HG03520 (cell line): ENCODE results near the gene SMARCB1.

Experiments used
- ATAC-seq: cut with Tn5 transposase; IDR thresholded peaks from one replicate; pipeline ENCODE4 v1.9.1; 2021; ENCODE audit warnings: mild to moderate bottlenecking, moderate library complexity; ENCODE audit not compliant: unreplicated experiment

Gene SMARCB1

DNA sequence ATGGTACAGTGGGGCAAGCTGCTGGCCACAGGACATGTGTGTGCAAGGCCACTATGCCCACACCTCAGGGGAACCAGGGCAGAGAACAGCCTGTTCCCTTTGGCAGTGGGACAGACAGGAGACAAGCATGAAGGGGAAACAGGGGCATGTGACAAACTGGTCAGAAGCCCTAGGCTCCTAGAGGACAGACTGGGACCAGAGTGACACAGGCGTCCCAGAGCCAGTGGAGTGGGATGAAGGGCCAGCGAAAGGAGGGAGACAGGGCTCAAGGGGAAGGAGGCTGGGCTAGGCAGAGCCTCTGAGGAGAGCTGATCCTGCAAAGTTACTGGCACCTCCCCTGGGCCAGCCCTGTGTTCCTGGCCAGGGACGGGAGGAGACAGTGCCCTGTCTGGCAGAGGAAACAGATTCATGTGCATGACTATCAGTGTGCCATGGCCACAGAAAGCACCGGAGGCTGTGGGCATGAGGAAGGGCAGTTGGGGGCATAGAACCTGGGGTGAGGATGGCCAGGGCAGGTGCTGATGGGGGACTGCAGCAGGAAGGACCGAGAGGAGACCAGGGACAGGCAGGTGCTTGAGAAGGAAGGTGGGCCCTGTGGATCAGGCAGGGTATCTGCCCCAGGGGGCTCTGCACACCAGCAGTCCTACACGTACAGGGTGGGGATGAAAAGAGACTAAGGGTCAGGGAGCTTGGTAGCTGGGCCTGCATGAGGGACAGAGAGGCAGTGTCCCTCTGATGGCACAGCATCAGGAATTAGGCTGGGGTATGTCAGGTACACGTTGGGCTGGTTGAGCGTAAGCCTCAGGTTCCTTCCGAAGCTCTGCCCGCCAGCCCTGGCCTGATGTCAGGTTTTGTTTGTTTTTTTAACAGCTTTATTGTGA is 42.3 kb downstream of the SMARCB1 start:
- no peak for ATAC-seq

DNA sequence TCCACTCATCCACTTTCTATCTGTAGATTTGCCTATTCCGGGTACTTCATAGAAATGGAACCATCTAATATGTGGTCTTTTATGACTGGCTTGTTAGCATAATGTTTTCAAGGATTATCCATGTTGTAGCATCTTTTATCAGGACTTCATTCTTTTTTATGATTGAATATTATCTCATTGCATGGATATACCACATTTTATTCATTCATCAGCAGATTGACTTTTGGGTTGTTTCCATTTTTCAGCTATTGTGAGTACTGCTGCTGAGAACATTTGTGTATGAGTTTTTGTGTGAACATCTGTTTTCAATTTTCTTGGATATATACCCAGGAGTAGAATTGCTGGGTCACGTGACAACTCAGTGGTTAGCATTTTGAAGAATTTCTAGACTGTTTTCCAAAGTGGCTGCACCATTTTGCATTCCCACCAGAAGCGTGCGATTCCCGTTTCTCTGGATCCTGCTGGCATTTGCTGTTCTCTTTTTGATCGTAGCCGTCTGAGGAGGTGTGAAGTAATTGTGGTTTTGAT is 43.1 kb downstream of the SMARCB1 start:
- ATAC-seq, result no peak

GRCh38 chr22:23831261-23831660 is 44.5 kb downstream of the SMARCB1 start:
- ATAC-seq, result no peak

DNA sequence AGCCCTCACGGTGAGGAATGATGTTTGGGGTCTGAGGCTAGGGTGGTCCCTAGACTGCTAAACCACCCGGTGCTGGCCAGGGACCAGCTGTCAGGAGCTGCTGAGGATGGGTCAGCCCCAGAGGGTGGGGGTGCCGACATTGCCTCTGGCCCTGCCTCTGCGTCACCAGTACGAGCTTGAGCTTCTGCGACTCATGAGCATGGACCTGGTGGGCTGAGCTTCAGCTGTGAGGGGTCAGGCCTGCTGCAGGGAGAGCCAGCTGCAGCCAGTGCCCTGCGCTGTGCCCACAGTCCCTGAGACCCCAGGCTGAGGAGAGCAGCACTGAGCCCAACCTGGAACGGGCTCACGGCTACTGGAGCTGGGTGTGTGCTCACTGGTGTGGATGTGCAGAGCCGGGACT is 45.0 kb downstream of the SMARCB1 start:
- ATAC-seq, result no peak

GRCh38 chr22:23832226-23833016 is 45.7 kb downstream of the SMARCB1 start:
- no peak for ATAC-seq

DNA sequence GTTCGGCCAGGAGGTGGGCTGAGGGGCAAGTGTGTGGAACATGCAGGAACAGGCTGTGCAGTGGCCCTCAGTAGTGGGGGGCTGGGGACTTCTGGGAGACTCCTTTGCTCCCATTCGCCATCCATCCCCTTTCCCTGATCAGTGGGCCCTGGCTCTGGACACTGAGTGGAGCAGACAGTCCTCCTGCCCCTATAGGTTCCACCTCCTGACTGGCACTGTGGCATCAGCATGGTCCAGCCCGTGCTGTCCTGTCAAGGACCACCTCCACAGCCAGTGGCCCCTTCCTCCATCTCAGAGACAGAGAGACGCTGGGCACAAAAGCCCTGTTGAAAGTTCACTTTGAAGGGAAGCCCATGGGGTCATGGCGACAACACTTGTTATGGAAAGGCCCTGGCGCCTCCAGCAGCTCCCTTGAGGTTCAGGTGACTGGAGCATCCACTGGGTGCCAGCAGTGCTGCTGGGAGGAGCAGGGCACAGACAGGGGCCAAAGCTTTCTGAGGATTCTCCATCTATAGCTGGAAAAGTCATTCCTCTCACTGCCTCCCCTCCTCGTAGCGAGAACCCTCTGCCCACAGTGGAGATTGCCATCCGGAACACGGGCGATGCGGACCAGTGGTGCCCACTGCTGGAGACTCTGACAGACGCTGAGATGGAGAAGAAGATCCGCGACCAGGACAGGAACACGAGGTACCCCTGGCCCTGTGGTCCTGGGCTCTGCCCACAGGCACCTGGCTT is 46.4 kb downstream of the SMARCB1 start:
- no peak for ATAC-seq

DNA sequence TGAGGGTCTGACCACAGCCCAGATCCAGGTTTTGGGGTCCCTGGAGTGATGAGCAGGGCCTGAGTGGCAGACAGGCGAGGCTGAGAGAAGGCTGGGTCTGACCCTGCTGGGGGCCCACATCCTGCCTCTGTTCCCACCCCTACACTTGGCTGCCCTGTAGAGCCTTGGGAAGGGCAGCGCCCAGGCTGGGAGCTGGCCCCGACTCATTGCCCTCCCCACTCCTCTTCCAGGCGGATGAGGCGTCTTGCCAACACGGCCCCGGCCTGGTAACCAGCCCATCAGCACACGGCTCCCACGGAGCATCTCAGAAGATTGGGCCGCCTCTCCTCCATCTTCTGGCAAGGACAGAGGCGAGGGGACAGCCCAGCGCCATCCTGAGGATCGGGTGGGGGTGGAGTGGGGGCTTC is 47.1 kb downstream of the SMARCB1 start:
- ATAC-seq, result no peak

- no peak for ATAC-seq
These were observed 47.6 kb downstream of the SMARCB1 start for GRCh38 chr22:23834406-23834792.

DNA sequence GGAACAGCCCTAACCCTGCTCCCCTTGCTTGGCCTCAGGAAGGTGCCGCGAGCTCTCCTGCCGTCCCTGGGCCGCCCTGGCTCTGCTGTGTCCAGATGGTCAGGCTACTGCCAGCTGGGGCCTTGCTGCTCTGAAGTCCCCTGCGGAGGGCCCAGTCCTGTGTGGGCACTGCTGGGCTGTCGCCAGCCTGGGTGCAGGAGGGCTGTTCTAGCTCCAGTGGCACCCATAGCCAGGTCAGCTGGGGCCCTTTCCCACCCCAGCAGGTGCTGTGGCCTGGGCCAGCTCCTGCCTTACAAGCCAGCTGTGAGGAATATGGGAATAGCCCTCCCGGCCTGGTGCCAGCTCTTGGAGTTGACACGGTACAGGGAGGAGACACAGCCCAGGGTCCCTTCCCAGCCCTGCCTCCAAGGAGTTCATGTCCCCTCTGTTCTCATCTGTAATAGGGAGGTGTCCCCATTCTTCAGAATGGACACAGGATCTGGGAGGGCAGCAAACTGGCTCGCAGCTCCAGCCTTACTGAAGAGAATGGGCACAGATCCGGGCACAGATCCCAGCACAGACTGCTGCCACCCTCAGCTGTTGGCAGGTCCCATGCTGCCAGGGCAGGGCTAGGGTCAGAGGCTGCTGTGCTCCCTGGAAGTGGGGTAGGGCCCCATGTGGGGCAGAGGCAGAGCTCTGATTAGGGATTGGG is 48.2 kb downstream of the SMARCB1 start:
- ATAC-seq, result no peak

GRCh38 chr22:23835484-23836144 is 48.8 kb downstream of the SMARCB1 start:
- ATAC-seq, result no peak

DNA sequence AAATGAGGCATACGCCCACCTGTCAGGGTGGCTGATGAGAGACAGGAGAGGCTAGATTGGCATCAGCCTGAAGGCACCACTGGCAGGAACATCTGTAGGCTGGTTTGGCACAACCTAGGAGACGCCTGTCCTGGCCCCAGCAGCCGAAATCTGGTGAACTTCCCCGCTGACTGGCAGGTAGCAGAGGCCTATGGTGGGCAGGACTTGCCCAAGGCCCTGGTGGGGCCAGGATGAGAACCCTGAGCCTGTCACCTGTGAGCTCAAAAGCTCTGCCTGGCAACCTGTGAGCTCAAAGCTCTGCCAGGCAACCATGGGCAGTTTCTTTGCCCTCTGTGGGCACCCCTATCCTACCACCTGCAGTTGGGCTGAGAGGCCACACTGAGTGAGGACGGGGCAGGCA is 49.5 kb downstream of the SMARCB1 start:
- no peak for ATAC-seq

- no peak for ATAC-seq
These were observed 50.1 kb downstream of the SMARCB1 start for GRCh38 chr22:23836692-23837495.

GRCh38 chr22:23837496-23837859 is 50.7 kb downstream of the SMARCB1 start:
- ATAC-seq, result no peak

GRCh38 chr22:23837911-23838680 is 51.3 kb downstream of the SMARCB1 start:
- no peak for ATAC-seq

DNA sequence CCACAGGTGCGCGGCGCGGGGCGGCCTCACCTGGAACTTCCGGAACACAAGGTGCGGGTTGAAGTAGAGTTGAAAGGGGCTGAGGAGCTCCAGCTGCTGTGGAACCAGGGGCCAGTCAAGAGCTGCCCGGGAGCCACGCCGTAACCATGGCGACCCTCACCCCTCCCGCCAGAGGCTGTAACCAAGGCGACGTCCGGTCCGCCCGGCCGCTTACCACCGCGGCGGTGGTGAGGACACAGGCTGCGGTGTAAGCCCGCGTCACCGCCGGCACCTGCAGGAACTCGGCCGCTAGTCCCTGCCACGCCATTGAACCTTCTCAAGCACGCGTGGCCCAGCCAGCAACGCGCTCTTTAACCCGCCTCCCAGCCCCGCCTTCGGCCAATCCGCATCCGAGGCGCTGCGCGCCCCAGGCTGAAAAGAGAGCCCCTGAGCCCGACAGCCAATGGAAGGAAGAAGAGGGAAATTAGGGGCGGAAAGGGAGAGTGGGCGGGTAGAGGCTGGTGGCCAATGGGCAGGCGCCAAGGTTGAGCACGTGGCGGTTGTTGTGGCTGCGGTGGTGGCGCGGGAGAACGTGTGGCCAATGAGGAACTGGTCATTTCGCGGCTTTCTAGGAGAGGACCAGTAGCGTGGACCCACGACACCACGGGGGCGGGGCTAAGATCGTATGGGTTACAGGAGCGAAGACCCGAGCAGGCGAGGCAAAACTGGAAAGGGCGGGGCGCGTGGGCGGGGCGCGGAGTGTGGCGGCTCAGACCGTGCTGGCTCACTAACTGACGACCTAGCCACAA is 52.1 kb downstream of the SMARCB1 start, which contains the start of gene DERL3:
Gene DERL3 (minus strand): TSS at position 326 of the 788 bp plus-strand sequence. CDS start 19 bp downstream, at position 307.
- peak; percentile 78 for ATAC-seq

DNA sequence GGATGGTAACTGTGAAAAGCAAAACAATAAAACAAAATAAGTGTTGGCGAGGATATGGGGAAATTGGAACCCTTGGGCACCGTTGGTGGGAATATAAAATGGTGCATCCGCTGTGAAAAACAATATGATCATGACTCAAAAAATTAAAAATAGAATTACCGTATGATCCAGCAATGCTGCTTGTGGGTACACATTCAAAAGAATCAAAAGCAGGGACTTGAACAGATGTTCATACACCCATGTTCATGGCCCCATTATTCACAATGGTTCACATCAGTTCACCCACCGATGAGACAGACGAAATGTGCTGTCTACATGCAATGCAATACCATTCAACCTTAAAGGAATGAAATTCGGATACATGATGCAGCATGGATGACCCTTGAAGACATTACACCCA is 53.3 kb downstream of the SMARCB1 start:
- ATAC-seq, result no peak

GRCh38 chr22:23841292-23841691 is 54.5 kb downstream of the SMARCB1 start:
- ATAC-seq, result no peak
